SK-N-SH (cell line): Measurements from ENCODE around the gene NDST4. TPM values are rescaled to one million over a fixed set of nuclear protein-coding genes. Genes with fewer than 3 reads are reported as not detected.

Experiments
- CTCF ChIA-PET: fragments of 300-600, 350-600 bp; formaldehyde crosslinking; extraction: SDS; loops from one replicate; lab custom pipeline; 2021; lab: Yijun Ruan, JAX
- POLR2A ChIA-PET: fragments of 350-600 bp; sonication (Branson Sonifier 250); formaldehyde crosslinking; extraction: SDS; loops from one replicate; lab custom pipeline; 2020; ENCODE audit warnings: antibody characterized with exemption, inconsistent platforms; lab: Yijun Ruan, JAX
- DNase-seq: peaks from one replicate; pipeline ENCODE4 v3.0.0; 2012
- H2AFZ ChIP-seq: fragments of 200-600 bp; sonication (generic); 2 replicates; pipeline ENCODE4 v1.8.1; 2016; ENCODE audit warnings: antibody characterized with exemption, mild to moderate bottlenecking, low read depth
- H3F3A ChIP-seq: fragments of 200-600 bp; sonication (generic); replicated peaks from 2 replicates; pipeline ENCODE3; 2016; ENCODE audit warnings: antibody characterized with exemption, mild to moderate bottlenecking; ENCODE audit not compliant: insufficient read depth
- H3K27ac ChIP-seq, 2 experiments: fragments of 200-500 bp in 1 of 2; fragments of 200-600 bp in 1 of 2; sonication (Bioruptor generic) in 1 of 2; sonication (generic), shearing (Covaris generic) in 1 of 2; 2 replicates each; pipeline versions ENCODE4 v1.5.1 to v1.6.1; 2014 to 2016; ENCODE audit warnings: low read depth in 2 of 2, inconsistent platforms in 1 of 2, low read length in 1 of 2, mild to moderate bottlenecking in 1 of 2, mixed read lengths in 1 of 2
- H3K27me3 ChIP-seq: fragments of 200-600 bp; sonication (generic), shearing (Covaris generic); 2 replicates; pipeline ENCODE4 v1.6.1; 2016; ENCODE audit warnings: mixed run types; ENCODE audit not compliant: insufficient read depth
- H3K36me3 ChIP-seq, 2 experiments: fragments of 200-500 bp in 1 of 2; fragments of 200-600 bp in 1 of 2; sonication (Bioruptor generic) in 1 of 2; sonication (generic) in 1 of 2; replicated peaks in 1 of 2; 2 replicates each; pipeline versions ENCODE3 to v1.5.1; 2014 to 2016; ENCODE audit warnings: low read length in 1 of 2, mild to moderate bottlenecking in 1 of 2; ENCODE audit not compliant: insufficient read depth in 2 of 2, control insufficient read depth in 1 of 2
- H3K4me1 ChIP-seq, 2 experiments: fragments of 200-500 bp in 1 of 2; fragments of 200-600 bp in 1 of 2; sonication (Bioruptor generic) in 1 of 2; sonication (generic), shearing (Covaris generic) in 1 of 2; 2 replicates each; pipeline versions ENCODE4 v1.5.1 to v1.6.1; 2014 to 2016; ENCODE audit warnings: low read depth in 1 of 2, low read length in 1 of 2, mixed run types in 1 of 2; ENCODE audit not compliant: insufficient read depth in 2 of 2, control insufficient read depth in 1 of 2
- H3K4me2 ChIP-seq: fragments of 200-600 bp; sonication (generic), shearing (Covaris generic); 2 replicates; pipeline ENCODE4 v1.6.1; 2017; ENCODE audit warnings: mixed run types
- H3K4me3 ChIP-seq, 2 experiments: fragments of 200-500 bp in 1 of 2; fragments of 200-600 bp in 1 of 2; sonication (Bioruptor generic) in 1 of 2; sonication (generic), shearing (Covaris generic) in 1 of 2; 2 replicates each; pipeline versions ENCODE4 v1.5.1 to v1.8.1; 2014 to 2016; ENCODE audit warnings: low read depth in 2 of 2, inconsistent platforms in 1 of 2, low read length in 1 of 2, mild to moderate bottlenecking in 1 of 2, mixed read lengths in 1 of 2, moderate library complexity in 1 of 2
- H3K79me2 ChIP-seq: fragments of 200-600 bp; sonication (generic); 2 replicates; pipeline ENCODE4 v1.8.1; 2017; ENCODE audit warnings: mild to moderate bottlenecking; ENCODE audit not compliant: insufficient read depth
- H3K9ac ChIP-seq: fragments of 200-600 bp; sonication (generic); 2 replicates; pipeline ENCODE4 v1.6.1; 2017; ENCODE audit warnings: mixed run types
- H3K9me2 ChIP-seq: fragments of 200-600 bp; sonication (generic); 2 replicates; pipeline ENCODE4 v1.6.1; 2017; ENCODE audit warnings: mixed run types
- H3K9me3 ChIP-seq: fragments of 200-600 bp; sonication (generic); 2 replicates; pipeline ENCODE4 v1.6.1; 2017; ENCODE audit warnings: mixed run types, mild to moderate bottlenecking, moderate library complexity
- H4K20me1 ChIP-seq: fragments of 200-600 bp; sonication (generic); 2 replicates; pipeline ENCODE4 v1.6.1; 2017; ENCODE audit warnings: mild to moderate bottlenecking, mixed run types; ENCODE audit not compliant: insufficient read depth
- EP300 ChIP-seq, 2 experiments: IDR thresholded peaks; 2 replicates each; pipeline versions ENCODE4 v1.4.0 to v1.6.1; 2012; ENCODE audit warnings: borderline replicate concordance in 1 of 2, low read depth in 1 of 2, low read length in 1 of 2
- FOXM1 ChIP-seq: IDR thresholded peaks from 2 replicates; pipeline ENCODE4 v1.4.0; 2012; ENCODE audit warnings: low read depth, mild to moderate bottlenecking
- GATA2 ChIP-seq: sonication (generic); formaldehyde crosslinking; IDR thresholded peaks from 2 replicates; pipeline ENCODE4 v1.5.0; 2020; ENCODE audit warnings: mild to moderate bottlenecking, missing genetic modification reagents
- IRF3 ChIP-seq: fragments of 150-350 bp; IDR thresholded peaks from 2 replicates; pipeline ENCODE4 v1.6.1; 2016; ENCODE audit warnings: mild to moderate bottlenecking, low read depth, low read length
- MEF2A ChIP-seq: IDR thresholded peaks from 2 replicates; pipeline ENCODE4 v1.4.0; 2012; ENCODE audit warnings: low read depth, borderline replicate concordance
- MXI1 ChIP-seq: IDR thresholded peaks from 2 replicates; pipeline ENCODE4 v1.6.1; 2012; ENCODE audit warnings: mild to moderate bottlenecking, low read depth, low read length, improper control_type of control experiment
- RAD21 ChIP-seq: IDR thresholded peaks from 2 replicates; pipeline ENCODE4 v1.6.1; 2012; ENCODE audit warnings: mild to moderate bottlenecking, low read length
- RFX5 ChIP-seq: IDR thresholded peaks from 2 replicates; pipeline ENCODE4 v1.6.1; 2012; ENCODE audit warnings: mild to moderate bottlenecking, improper control_type of control experiment, low read length
- SMC3 ChIP-seq: IDR thresholded peaks from 2 replicates; pipeline ENCODE4 v1.6.1; 2012; ENCODE audit warnings: low read depth, low read length, improper control_type of control experiment
- TCF12 ChIP-seq: IDR thresholded peaks from 2 replicates; pipeline ENCODE4 v1.4.0; 2012
- TEAD4 ChIP-seq: IDR thresholded peaks from 2 replicates; pipeline ENCODE4 v1.4.0; 2012; ENCODE audit warnings: mild to moderate bottlenecking, borderline replicate concordance; ENCODE audit not compliant: insufficient read depth
- USF1 ChIP-seq: IDR thresholded peaks from 2 replicates; pipeline ENCODE4 v1.4.0; 2012; ENCODE audit warnings: low read depth, borderline replicate concordance
- WGBS: methylation state at CpG from one replicate; pipeline ENCODE4 v1.1.6; 2017; ENCODE audit warnings: low lambda C conversion rate; 5-methylcytosine and 5-hydroxymethylcytosine counted together
- polyA plus RNA-seq, 3 experiments: library from polyadenylated mRNA; depleted of rRNA; stranded (reverse); fragments of >200 nt; gene quantifications; 2 replicates each; pipeline ENCODE4 v1.2.3, GENCODE V29; 2012
- TF ChIP-seq, protein P1 (sequence below): IDR thresholded peaks from 2 replicates; pipeline ENCODE4; 2012
- TF ChIP-seq, protein P2 (sequence below): fragments of 200-600 bp; sonication (generic); IDR thresholded peaks from 2 replicates; pipeline ENCODE4 v1.6.1; 2017; ENCODE audit warnings: antibody characterized with exemption, mild to moderate bottlenecking, moderate library complexity
- TF ChIP-seq, protein P3 (sequence below): fragments of 150-350 bp; IDR thresholded peaks from 2 replicates; pipeline ENCODE4 v1.6.1; 2017; ENCODE audit warnings: antibody characterized with exemption, low read length, low read depth, borderline replicate concordance

NDST4 gene
- polyA plus RNA-seq, 1 of the 3 experiments (the other 2 are of a cell fraction), result not detected

DNA sequence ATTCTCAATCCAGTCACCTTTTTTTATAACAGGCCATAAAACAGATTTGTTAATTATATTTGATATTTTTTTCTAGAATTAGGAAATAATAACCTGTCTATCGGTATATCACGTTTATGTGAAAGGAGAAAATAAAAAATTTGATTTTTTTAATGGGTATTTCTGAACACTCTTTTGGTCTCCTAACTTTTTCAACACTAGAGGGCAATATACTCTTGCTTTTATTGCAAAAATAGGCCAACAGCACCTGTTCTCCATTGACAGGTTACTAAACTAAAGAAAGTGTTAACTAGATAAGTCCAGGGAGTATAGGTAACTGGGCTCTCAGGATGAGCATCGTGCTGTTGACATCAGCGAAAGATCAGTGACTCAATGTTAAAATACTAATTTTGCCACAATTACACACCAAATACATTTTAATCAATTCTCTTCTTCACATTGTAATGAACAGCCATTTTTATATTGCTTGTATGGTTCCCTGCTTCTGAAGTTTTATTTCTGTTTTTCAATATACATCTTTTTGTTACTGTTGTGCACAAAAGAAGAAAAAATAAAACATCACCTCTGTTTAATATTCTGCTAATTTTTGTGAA is 22.8 kb downstream of the NDST4 start:
- Histone ChIP-seq H3K36me3 (no peaks in the 10 kb centered on the region), H2AFZ (no peak overlapping the region), H3K79me2 (no peaks in the 10 kb centered on the region), H3F3A (no peaks in the 10 kb centered on the region), H3K27me3 (no peaks in the 10 kb centered on the region), H3K4me3 (no peak overlapping the region; a peak in 1 of 4 replicates), H3K4me2 (no peak overlapping the region), H3K9ac (no peak overlapping the region), H4K20me1 (no peaks in the 10 kb centered on the region), H3K9me2 (no peaks in the 10 kb centered on the region), H3K27ac (no peak overlapping the region), H3K9me3 (no peaks in the 10 kb centered on the region), H3K4me1 (no peaks in the 10 kb centered on the region; a peak in 1 of 4 replicates)
- ChIA-PET POLR2A (no interaction called here), CTCF (no interaction called here)
- DNase-seq, result peak; percentile 4
- TF ChIP-seq IRF3 (no peak), MEF2A (no peak), USF1 (no peak), SMC3 (peak; percentile 14; the same call in 1 of the 2 replicates), RAD21 (peak; percentile 68)
- TF ChIP-seq, protein P1, sequence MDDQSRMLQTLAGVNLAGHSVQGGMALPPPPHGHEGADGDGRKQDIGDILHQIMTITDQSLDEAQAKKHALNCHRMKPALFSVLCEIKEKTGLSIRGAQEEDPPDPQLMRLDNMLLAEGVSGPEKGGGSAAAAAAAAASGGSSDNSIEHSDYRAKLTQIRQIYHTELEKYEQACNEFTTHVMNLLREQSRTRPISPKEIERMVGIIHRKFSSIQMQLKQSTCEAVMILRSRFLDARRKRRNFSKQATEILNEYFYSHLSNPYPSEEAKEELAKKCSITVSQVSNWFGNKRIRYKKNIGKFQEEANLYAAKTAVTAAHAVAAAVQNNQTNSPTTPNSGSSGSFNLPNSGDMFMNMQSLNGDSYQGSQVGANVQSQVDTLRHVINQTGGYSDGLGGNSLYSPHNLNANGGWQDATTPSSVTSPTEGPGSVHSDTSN, result no peak
- TF ChIP-seq, protein P2, sequence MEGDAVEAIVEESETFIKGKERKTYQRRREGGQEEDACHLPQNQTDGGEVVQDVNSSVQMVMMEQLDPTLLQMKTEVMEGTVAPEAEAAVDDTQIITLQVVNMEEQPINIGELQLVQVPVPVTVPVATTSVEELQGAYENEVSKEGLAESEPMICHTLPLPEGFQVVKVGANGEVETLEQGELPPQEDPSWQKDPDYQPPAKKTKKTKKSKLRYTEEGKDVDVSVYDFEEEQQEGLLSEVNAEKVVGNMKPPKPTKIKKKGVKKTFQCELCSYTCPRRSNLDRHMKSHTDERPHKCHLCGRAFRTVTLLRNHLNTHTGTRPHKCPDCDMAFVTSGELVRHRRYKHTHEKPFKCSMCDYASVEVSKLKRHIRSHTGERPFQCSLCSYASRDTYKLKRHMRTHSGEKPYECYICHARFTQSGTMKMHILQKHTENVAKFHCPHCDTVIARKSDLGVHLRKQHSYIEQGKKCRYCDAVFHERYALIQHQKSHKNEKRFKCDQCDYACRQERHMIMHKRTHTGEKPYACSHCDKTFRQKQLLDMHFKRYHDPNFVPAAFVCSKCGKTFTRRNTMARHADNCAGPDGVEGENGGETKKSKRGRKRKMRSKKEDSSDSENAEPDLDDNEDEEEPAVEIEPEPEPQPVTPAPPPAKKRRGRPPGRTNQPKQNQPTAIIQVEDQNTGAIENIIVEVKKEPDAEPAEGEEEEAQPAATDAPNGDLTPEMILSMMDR, result peak; percentile 86
- 0% methylated on average over 4 of the region's 4 CpGs for WGBS

DNA sequence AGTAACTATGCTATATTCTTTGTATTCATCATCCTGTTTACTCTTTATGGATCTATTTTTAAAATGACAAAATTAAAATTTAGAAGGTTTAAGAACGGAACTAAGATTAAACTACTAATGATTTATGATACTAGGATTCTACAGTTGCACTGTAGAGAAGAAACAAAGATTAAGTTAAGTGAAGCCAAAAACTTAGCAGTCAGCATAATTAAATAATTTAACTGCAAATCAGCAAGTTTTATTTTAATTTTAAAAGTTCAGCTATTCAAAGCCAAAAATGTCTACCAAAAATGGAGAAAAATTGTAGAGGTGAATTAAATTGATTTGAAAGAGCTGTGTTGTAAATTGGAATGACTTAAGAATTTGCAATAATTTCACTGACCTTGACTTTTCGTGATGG is 30.8 kb downstream of the NDST4 start:
- Histone ChIP-seq H3K36me3 (no peaks in the 10 kb centered on the region), H3K9me2 (no peaks in the 10 kb centered on the region), H3F3A (no peaks in the 10 kb centered on the region), H3K79me2 (no peaks in the 10 kb centered on the region), H2AFZ (no peak overlapping the region), H3K27ac (no peak overlapping the region), H3K9ac (no peak overlapping the region), H3K4me3 (no peak overlapping the region), H4K20me1 (no peaks in the 10 kb centered on the region), H3K9me3 (no peaks in the 10 kb centered on the region), H3K27me3 (no peaks in the 10 kb centered on the region), H3K4me1 (no peaks in the 10 kb centered on the region), H3K4me2 (no peak overlapping the region)
- 17% methylated on average over 2 of the region's 2 CpGs for WGBS
- CTCF ChIA-PET, result interaction anchor here (0.6 kb wide), 1 partner anchor 13 kb away, joined by 3 read pairs; no protein-coding TSS in a partner anchor
- DNase-seq, result no peak
- POLR2A ChIA-PET, result no interaction called here
- TF ChIP-seq GATA2 (CRISPR knock-in tag) (no peak), RAD21 (no peak), MXI1 (no peak), EP300 (IDR thresholded peaks at IDR 0.05; ENCODE audit: borderline replicate concordance in 1 of 2, low read depth in 1 of 2, low read length in 1 of 2) (no peak), FOXM1 (no peak), RFX5 (no peak), TCF12 (no peak), TEAD4 (no peak)
- TF ChIP-seq, protein P1, result no peak
- TF ChIP-seq, protein P3, sequence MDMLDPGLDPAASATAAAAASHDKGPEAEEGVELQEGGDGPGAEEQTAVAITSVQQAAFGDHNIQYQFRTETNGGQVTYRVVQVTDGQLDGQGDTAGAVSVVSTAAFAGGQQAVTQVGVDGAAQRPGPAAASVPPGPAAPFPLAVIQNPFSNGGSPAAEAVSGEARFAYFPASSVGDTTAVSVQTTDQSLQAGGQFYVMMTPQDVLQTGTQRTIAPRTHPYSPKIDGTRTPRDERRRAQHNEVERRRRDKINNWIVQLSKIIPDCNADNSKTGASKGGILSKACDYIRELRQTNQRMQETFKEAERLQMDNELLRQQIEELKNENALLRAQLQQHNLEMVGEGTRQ, result no peak
